ENCODE results near the gene ANGEL2.
"Not testable (repeated sequence)": the region's sequence is repeated elsewhere in the genome, so short reads cannot be mapped to it uniquely, and the experiment has no call there.

The ANGEL2 gene

GRCh38 chr1:213051127-213051880, 35.6 kb upstream of the ANGEL2 start, which contains the start of gene RPS6KC1:
TSS of gene RPS6KC1 (plus strand) at chr1:213051241. CDS start at chr1:213051405, 164 bp downstream.
- Histone ChIP-seq H3K9ac (ENCODE audit: low read depth in 1 of 2, low read length in 2 of 2) (peak within 1 kb of the TSS; percentile 48 to 71), H3K36me3 (ENCODE audit: control insufficient read depth in 1 of 2, insufficient read depth in 2 of 2, low read length in 2 of 2) (no peaks in the 10 kb centered on the region), H3K4me3 (ENCODE audit: low read depth in 1 of 2, low read length in 2 of 2) (peak within 1 kb of the TSS; percentile 89 to 91), H3K27ac (ENCODE audit: low read depth, low read length) (peak within 1 kb of the TSS; percentile 52), H3K9me3 (ENCODE audit: control insufficient read depth in 1 of 2, low read length in 2 of 2) (no peaks in the 10 kb centered on the region), H3K4me1 (ENCODE audit: control insufficient read depth in 1 of 2, insufficient read depth in 2 of 2, low read length in 2 of 2) (peaks cover 11 to 18% of the 10 kb centered on the region in 2 donors), H3K27me3 (ENCODE audit: control insufficient read depth in 1 of 2, insufficient read depth in 2 of 2, low read length in 2 of 2) (no peaks in the 10 kb centered on the region)

GRCh38 chr1:213050745-213051126, 35.1 kb upstream of the ANGEL2 start:
- Histone ChIP-seq H3K27ac (ENCODE audit: low read depth, low read length) (peak overlapping the region; percentile 52), H3K27me3 (ENCODE audit: control insufficient read depth in 1 of 2, insufficient read depth in 2 of 2, low read length in 2 of 2) (no peaks in the 10 kb centered on the region), H3K4me3 (ENCODE audit: low read depth in 1 of 2, low read length in 2 of 2) (peak overlapping the region; percentile 89 to 91), H3K36me3 (ENCODE audit: control insufficient read depth in 1 of 2, insufficient read depth in 2 of 2, low read length in 2 of 2) (no peaks in the 10 kb centered on the region), H3K4me1 (ENCODE audit: control insufficient read depth in 1 of 2, insufficient read depth in 2 of 2, low read length in 2 of 2) (peaks cover 11 to 18% of the 10 kb centered on the region in 2 donors), H3K9ac (ENCODE audit: low read depth in 1 of 2, low read length in 2 of 2) (peak overlapping the region in 1 of 2 donors; percentile 71), H3K9me3 (ENCODE audit: control insufficient read depth in 1 of 2, low read length in 2 of 2) (no peaks in the 10 kb centered on the region)

DNA sequence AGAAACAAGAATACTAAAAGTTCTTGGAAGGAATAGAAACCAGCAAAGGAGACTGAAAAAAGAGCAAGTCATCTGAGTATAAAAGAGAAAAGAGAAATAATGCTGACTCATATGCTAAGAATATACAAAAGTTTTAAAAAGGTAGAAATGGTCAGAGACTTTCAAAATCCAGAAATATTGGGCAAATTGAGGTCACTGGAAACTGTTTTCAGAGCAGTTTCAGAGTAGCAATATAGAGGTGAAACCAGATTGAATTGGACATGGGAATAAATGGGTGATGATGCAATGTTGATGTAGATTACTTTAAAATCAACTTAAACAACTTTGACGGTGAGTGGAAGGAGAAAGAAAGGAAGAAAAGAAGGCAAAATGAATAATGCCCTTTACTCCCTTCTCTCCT, 33.6 kb upstream of the ANGEL2 start:
- no peak overlapping the region for H3K4me3 ChIP-seq (ENCODE audit: low read depth in 1 of 2, low read length in 2 of 2)
- H3K36me3 ChIP-seq (ENCODE audit: control insufficient read depth in 1 of 2, insufficient read depth in 2 of 2, low read length in 2 of 2) = no peaks in the 10 kb centered on the region
- H3K9ac ChIP-seq (ENCODE audit: low read depth in 1 of 2, low read length in 2 of 2) = no peak overlapping the region
- H3K27ac ChIP-seq (ENCODE audit: low read depth, low read length) = no peak overlapping the region
- H3K9me3 ChIP-seq (ENCODE audit: control insufficient read depth in 1 of 2, low read length in 2 of 2) = no peaks in the 10 kb centered on the region
- peaks cover 11 to 18% of the 10 kb centered on the region in 2 donors for H3K4me1 ChIP-seq (ENCODE audit: control insufficient read depth in 1 of 2, insufficient read depth in 2 of 2, low read length in 2 of 2)
- no peaks in the 10 kb centered on the region for H3K27me3 ChIP-seq (ENCODE audit: control insufficient read depth in 1 of 2, insufficient read depth in 2 of 2, low read length in 2 of 2)

GRCh38 chr1:213045321-213046226, 29.9 kb upstream of the ANGEL2 start:
- H3K9ac ChIP-seq (ENCODE audit: low read depth in 1 of 2, low read length in 2 of 2); H3K27me3 ChIP-seq (ENCODE audit: control insufficient read depth in 1 of 2, insufficient read depth in 2 of 2, low read length in 2 of 2); H3K4me3 ChIP-seq (ENCODE audit: low read depth in 1 of 2, low read length in 2 of 2); H3K4me1 ChIP-seq (ENCODE audit: control insufficient read depth in 1 of 2, insufficient read depth in 2 of 2, low read length in 2 of 2); H3K9me3 ChIP-seq (ENCODE audit: control insufficient read depth in 1 of 2, low read length in 2 of 2); H3K36me3 ChIP-seq (ENCODE audit: control insufficient read depth in 1 of 2, insufficient read depth in 2 of 2, low read length in 2 of 2); H3K27ac ChIP-seq (ENCODE audit: low read depth, low read length): not testable (repeated sequence)

DNA sequence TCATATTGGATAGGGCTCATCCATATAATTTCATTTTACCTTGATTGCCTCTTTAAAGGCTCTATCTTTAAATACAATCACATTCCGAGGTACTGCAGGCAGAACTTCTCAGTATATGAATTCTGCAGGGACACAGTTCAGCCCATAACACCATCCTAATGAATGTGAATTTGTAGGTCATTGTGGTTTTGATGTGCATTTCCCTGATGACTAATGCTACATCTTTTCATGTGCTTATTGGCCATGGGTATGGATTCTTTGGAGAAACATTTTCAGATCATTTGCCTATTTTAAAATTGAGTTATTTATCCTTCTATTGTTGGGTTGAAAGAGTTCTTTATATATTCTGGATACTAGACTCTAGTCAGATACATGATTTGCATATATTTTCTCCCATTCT, 25.8 kb upstream of the ANGEL2 start:
- Histone ChIP-seq H3K27ac (ENCODE audit: low read depth, low read length) (no peak overlapping the region), H3K27me3 (ENCODE audit: control insufficient read depth in 1 of 2, insufficient read depth in 2 of 2, low read length in 2 of 2) (no peaks in the 10 kb centered on the region), H3K36me3 (ENCODE audit: control insufficient read depth in 1 of 2, insufficient read depth in 2 of 2, low read length in 2 of 2) (no peaks in the 10 kb centered on the region), H3K9ac (ENCODE audit: low read depth in 1 of 2, low read length in 2 of 2) (no peak overlapping the region), H3K4me1 (ENCODE audit: control insufficient read depth in 1 of 2, insufficient read depth in 2 of 2, low read length in 2 of 2) (no peaks in the 10 kb centered on the region), H3K9me3 (ENCODE audit: control insufficient read depth in 1 of 2, low read length in 2 of 2) (no peaks in the 10 kb centered on the region), H3K4me3 (ENCODE audit: low read depth in 1 of 2, low read length in 2 of 2) (no peak overlapping the region)

GRCh38 chr1:213035573-213035972, 19.9 kb upstream of the ANGEL2 start:
- H3K36me3 ChIP-seq (ENCODE audit: control insufficient read depth in 1 of 2, insufficient read depth in 2 of 2, low read length in 2 of 2) = no peaks in the 10 kb centered on the region
- no peak overlapping the region for H3K9ac ChIP-seq (ENCODE audit: low read depth in 1 of 2, low read length in 2 of 2)
- H3K4me1 ChIP-seq (ENCODE audit: control insufficient read depth in 1 of 2, insufficient read depth in 2 of 2, low read length in 2 of 2) = no peaks in the 10 kb centered on the region
- H3K4me3 ChIP-seq (ENCODE audit: low read depth in 1 of 2, low read length in 2 of 2) = no peak overlapping the region
- no peaks in the 10 kb centered on the region for H3K27me3 ChIP-seq (ENCODE audit: control insufficient read depth in 1 of 2, insufficient read depth in 2 of 2, low read length in 2 of 2)
- no peaks in the 10 kb centered on the region for H3K9me3 ChIP-seq (ENCODE audit: control insufficient read depth in 1 of 2, low read length in 2 of 2)
- H3K27ac ChIP-seq (ENCODE audit: low read depth, low read length) = no peak overlapping the region

DNA sequence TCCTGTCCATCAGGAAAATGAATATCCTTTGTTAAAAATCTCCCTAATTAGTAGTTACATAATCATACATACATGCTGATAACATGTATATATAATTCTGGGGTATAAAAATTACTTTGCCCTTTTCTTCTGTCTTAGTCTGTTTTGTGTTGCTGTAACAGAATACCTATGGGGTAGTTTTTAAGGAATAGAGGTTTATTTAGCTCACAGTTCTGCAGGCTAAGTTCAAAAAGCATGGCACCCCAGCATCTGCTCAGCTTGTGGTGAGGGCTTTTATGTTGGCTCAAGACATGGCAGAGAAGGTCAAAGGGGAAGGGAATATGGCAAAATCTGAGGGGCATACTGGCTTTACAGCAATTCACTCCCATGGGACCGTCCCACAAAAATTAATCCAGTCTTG, 19.0 kb upstream of the ANGEL2 start:
- Histone ChIP-seq H3K9me3 (ENCODE audit: control insufficient read depth in 1 of 2, low read length in 2 of 2) (no peaks in the 10 kb centered on the region), H3K27ac (ENCODE audit: low read depth, low read length) (no peak overlapping the region), H3K36me3 (ENCODE audit: control insufficient read depth in 1 of 2, insufficient read depth in 2 of 2, low read length in 2 of 2) (no peaks in the 10 kb centered on the region), H3K4me3 (ENCODE audit: low read depth in 1 of 2, low read length in 2 of 2) (no peak overlapping the region), H3K9ac (ENCODE audit: low read depth in 1 of 2, low read length in 2 of 2) (no peak overlapping the region), H3K27me3 (ENCODE audit: control insufficient read depth in 1 of 2, insufficient read depth in 2 of 2, low read length in 2 of 2) (no peaks in the 10 kb centered on the region), H3K4me1 (ENCODE audit: control insufficient read depth in 1 of 2, insufficient read depth in 2 of 2, low read length in 2 of 2) (no peaks in the 10 kb centered on the region)

DNA sequence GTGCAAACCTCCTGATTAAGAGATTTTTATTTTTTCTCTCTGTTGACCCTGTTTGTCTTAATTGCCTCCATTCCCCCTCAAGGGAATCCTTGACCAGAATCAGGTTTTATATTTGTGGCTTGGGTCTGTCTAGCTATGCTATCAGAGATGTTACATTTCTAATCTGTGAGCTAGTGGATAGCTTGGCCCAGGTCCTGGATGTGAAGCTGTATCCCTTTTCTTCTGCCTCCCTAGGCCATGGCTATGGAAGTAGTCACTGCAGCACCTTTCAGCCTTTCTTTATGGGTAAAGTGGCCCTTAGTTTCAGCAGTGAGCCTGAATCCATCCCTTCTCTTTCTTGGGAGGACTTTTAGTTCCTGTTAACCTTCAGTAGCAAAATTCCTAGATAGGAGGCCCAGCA, 17.0 kb upstream of the ANGEL2 start:
- no peak overlapping the region for H3K27ac ChIP-seq (ENCODE audit: low read depth, low read length)
- no peaks in the 10 kb centered on the region for H3K27me3 ChIP-seq (ENCODE audit: control insufficient read depth in 1 of 2, insufficient read depth in 2 of 2, low read length in 2 of 2)
- no peaks in the 10 kb centered on the region for H3K36me3 ChIP-seq (ENCODE audit: control insufficient read depth in 1 of 2, insufficient read depth in 2 of 2, low read length in 2 of 2)
- H3K9me3 ChIP-seq (ENCODE audit: control insufficient read depth in 1 of 2, low read length in 2 of 2) = no peaks in the 10 kb centered on the region
- H3K4me3 ChIP-seq (ENCODE audit: low read depth in 1 of 2, low read length in 2 of 2) = no peak overlapping the region
- no peak overlapping the region for H3K9ac ChIP-seq (ENCODE audit: low read depth in 1 of 2, low read length in 2 of 2)
- H3K4me1 ChIP-seq (ENCODE audit: control insufficient read depth in 1 of 2, insufficient read depth in 2 of 2, low read length in 2 of 2) = no peaks in the 10 kb centered on the region

GRCh38 chr1:213027024-213027423, 11.4 kb upstream of the ANGEL2 start:
- not testable (repeated sequence) for H3K36me3 ChIP-seq (ENCODE audit: control insufficient read depth in 1 of 2, insufficient read depth in 2 of 2, low read length in 2 of 2); H3K4me3 ChIP-seq (ENCODE audit: low read depth in 1 of 2, low read length in 2 of 2); H3K27me3 ChIP-seq (ENCODE audit: control insufficient read depth in 1 of 2, insufficient read depth in 2 of 2, low read length in 2 of 2); H3K9ac ChIP-seq (ENCODE audit: low read depth in 1 of 2, low read length in 2 of 2); H3K4me1 ChIP-seq (ENCODE audit: control insufficient read depth in 1 of 2, insufficient read depth in 2 of 2, low read length in 2 of 2); H3K27ac ChIP-seq (ENCODE audit: low read depth, low read length); H3K9me3 ChIP-seq (ENCODE audit: control insufficient read depth in 1 of 2, low read length in 2 of 2)

GRCh38 chr1:213020016-213020415, 4.3 kb upstream of the ANGEL2 start:
- Histone ChIP-seq H3K9me3 (ENCODE audit: control insufficient read depth in 1 of 2, low read length in 2 of 2) (no peaks in the 10 kb centered on the region), H3K27ac (ENCODE audit: low read depth, low read length) (no peak overlapping the region), H3K36me3 (ENCODE audit: control insufficient read depth in 1 of 2, insufficient read depth in 2 of 2, low read length in 2 of 2) (no peaks in the 10 kb centered on the region), H3K9ac (ENCODE audit: low read depth in 1 of 2, low read length in 2 of 2) (no peak overlapping the region), H3K27me3 (ENCODE audit: control insufficient read depth in 1 of 2, insufficient read depth in 2 of 2, low read length in 2 of 2) (no peaks in the 10 kb centered on the region), H3K4me3 (ENCODE audit: low read depth in 1 of 2, low read length in 2 of 2) (no peak overlapping the region), H3K4me1 (ENCODE audit: control insufficient read depth in 1 of 2, insufficient read depth in 2 of 2, low read length in 2 of 2) (no peaks in the 10 kb centered on the region)
